Fibroblast of skin of left quadriceps (primary cell): Measurements from ENCODE around the gene TYMS.
A peak's percentile ranks its signal among the peaks of the same experiment; 100 is the strongest.

Experiments
- DNase-seq, 2 experiments: peaks; one replicate each; pipeline ENCODE4 v3.0.0-alpha.2; 2013; ENCODE audit warnings: low read depth in 2 of 2

Gene TYMS

DNA sequence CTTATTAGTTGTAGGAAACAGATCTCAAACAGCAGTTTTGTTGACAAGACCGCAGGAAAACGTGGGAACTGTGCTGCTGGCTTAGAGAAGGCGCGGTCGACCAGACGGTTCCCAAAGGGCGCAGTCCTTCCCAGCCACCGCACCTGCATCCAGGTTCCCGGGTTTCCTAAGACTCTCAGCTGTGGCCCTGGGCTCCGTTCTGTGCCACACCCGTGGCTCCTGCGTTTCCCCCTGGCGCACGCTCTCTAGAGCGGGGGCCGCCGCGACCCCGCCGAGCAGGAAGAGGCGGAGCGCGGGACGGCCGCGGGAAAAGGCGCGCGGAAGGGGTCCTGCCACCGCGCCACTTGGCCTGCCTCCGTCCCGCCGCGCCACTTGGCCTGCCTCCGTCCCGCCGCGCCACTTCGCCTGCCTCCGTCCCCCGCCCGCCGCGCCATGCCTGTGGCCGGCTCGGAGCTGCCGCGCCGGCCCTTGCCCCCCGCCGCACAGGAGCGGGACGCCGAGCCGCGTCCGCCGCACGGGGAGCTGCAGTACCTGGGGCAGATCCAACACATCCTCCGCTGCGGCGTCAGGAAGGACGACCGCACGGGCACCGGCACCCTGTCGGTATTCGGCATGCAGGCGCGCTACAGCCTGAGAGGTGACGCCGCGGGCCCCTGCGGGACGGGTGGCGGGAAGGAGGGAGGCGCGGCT lies at the start of gene TYMS:
Gene TYMS, plus strand, starts transcription at position 343 of the 690 bp plus-strand sequence. Its CDS starts 90 bp downstream, at position 433.
- peak; percentile 8 to 13 for DNase-seq

DNA sequence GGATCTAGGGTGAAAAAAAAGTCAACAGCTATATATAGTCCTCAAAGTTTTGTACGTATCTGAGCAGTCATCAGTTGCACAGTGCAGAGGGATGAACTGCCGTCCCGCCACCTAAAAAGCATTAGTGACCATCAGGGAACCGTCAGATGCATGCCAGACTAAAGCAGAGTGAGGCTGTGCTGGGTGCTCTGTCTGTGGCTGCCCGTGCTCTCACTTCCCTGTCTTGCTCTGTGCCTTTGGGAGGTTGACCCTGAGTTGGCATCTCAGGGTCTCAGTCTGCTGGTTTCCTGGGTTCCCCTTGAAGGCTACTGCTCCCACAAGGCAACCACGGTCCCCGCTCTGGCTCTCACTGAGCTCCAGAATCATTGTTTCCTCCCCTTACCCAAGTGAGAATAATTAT lies 49.5 kb upstream of the TYMS start:
- DNase-seq, result no peak

DNA sequence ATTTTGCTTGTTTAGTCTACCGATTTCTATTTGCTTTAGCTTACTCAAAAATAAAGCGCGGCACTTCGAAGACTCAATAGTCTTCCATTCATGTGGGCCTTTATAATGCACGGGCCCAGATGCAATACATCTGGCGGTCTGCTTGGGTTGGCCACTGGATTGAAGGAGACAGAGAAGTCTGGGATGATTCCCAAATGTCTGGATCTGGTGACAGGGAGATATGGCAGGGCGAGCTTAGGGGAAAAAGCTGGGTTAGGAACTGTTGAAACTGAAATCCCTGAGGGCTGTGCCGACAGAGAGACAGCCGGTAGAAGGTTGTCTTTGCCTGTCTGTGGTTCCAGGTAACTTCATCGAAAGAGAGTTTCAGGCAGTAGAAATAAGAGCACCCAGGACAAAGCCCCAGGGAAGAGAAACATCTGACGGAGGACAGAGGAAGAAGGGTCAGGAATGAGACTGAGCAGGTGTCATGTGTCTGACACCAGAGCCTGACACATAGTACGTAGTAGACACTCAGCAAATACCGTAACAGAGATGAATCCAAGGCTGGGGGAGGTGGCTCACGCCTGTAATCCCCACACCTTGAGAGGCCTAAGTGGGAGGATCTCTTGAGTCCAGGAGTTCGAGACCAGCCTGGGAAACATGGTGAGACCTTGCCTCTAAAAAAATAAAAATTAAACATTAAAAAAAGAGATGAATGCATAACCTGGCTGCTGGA lies 47.1 kb upstream of the TYMS start:
- no peak for DNase-seq

DNA sequence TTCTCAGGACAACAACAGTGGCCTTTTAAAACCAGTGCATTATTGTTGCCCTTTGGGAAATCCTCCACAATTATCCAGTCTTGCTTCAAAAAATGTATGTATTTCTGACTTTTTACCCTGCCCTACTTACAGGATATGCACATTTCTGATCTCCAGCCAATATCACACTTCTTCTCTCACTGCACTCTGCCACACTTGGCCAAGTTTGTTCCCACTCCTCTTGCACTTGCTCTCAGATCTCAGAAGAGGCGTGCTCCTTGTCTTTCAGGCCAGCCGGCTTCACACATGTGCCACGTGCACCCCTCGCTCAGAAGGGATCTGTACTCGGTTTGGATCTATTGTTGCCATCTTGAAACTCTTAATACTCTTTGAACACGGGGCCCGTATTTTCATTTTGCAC lies 45.3 kb upstream of the TYMS start:
- no peak for DNase-seq

DNA sequence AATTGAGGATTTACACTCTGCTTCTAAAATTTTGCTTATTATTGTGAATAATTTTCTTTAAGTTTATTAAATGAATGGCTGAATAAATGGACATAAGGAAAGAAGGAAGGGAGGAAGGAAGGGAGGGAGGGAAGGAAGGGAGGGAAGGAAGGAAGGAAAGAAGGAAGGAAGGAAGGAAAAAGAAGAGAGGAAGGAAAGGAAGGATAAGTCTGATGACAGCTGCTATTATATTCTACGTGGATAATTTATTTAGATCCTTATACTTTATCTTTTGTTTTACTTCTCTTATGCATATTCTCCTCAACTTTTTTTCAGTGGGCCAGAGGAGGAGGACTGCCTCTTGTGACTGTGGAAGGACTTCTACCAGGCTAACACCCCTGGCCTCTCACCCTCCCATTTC lies 43.3 kb upstream of the TYMS start:
- DNase-seq, result no peak

DNA sequence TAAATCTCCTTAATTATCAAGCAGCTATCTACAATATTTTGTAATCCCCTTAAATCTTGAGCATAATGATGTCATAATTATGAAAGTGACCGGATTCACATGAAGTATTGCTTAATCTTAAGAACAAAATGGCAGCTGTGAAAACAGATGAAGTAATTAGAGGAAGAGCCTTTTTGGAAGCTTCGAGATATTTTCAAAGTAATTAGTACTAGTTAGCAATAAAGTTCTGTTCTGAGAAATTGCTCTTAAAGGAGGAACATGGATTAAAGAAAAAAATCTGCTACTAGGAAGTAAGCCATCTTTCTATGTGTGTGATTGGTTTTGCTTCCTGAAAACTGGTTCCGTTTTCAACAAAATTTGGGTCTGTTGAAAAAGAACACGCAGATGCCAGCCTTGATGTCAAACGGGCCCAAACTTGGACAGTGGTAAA lies 42.3 kb upstream of the TYMS start:
- DNase-seq, result no peak

DNA sequence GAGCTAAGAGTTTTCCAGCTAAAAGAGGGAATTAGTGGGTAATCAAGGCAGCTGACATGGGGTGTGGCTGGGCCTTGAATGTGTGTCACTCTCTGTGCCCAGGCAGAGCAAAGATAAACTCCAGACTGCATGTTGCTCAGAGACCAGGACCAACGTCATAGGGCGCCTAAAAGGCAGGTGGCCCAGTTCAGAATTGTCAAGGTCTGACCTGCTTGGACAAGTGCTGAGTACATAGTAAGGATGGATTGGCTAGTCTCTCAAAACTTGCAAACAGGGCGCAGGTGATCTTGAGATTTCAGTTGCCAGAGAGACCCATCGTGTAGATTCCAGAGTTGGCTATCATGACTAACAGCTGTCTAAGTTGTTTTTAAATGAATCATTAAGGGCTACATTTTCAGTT lies 41.7 kb upstream of the TYMS start:
- DNase-seq, result no peak

DNA sequence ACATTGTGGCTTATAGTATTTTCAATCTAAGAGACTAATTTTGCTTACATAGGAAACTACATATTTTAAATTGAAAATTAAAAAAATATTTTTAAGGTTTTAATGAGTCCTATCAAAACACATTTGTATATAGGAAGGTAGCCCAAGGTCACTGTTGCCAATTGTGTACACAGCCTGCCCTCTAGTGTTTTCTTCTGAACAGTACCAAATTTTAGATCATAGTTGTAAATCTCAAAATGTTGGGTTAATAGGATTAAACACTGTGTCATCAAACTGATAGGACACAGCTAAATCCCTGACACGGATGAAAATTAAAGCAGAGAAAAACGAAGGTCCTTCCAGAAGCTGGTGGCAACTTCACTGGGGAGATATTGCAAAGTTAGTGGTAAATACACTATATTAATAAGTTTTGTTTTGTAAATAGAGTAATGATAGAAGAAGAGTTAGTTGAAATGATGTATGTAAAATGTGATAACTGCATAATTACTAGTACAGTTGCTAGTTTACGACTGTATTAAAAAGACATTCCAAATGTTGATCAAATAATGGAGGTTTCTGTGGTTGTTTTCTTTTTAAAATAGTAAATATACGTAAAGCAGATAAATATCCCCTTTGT lies 41.0 kb upstream of the TYMS start:
- peak; percentile 35 to 37 for DNase-seq

DNA sequence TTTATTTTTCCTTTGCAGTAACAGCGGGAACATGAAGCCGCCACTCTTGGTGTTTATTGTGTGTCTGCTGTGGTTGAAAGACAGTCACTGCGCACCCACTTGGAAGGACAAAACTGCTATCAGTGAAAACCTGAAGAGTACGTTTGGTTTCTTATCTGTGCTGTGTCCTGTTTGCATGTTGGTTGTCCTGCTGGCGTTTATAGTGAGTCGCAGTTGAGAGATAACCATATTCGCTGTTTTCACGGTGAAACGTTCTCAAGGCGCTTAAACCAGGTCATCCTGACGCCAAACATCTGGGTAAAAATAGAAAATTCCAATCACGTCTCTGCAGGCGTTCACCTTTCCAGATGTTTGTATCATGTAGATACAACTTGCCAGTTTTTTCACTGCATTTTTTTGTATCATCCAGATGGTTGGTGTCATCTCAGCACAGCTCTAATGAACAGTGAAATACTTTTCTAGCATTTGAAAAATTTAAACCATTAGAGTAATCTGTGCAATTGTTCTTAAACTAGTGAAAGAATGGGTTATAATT lies 39.4 kb upstream of the TYMS start:
- no peak for DNase-seq

DNA sequence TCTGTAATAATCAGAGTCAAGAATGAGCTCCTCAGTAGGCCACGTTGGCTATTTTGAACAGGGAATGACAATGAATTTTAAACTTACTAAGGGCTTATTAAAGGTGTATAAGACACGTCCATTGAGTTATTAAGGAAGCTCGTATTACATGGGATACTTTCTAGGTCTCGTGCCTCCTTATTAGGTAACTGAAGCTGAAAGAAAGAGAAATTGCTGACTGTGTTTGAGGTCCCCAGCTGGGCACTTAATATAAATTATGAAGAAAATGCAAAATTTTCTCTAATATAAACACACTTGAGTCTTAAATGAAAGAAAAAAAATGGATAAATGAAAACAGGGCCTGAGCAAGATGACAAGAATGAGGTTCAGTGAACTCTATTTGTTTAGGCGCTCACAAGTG lies 38.8 kb upstream of the TYMS start:
- DNase-seq, result no peak

DNA sequence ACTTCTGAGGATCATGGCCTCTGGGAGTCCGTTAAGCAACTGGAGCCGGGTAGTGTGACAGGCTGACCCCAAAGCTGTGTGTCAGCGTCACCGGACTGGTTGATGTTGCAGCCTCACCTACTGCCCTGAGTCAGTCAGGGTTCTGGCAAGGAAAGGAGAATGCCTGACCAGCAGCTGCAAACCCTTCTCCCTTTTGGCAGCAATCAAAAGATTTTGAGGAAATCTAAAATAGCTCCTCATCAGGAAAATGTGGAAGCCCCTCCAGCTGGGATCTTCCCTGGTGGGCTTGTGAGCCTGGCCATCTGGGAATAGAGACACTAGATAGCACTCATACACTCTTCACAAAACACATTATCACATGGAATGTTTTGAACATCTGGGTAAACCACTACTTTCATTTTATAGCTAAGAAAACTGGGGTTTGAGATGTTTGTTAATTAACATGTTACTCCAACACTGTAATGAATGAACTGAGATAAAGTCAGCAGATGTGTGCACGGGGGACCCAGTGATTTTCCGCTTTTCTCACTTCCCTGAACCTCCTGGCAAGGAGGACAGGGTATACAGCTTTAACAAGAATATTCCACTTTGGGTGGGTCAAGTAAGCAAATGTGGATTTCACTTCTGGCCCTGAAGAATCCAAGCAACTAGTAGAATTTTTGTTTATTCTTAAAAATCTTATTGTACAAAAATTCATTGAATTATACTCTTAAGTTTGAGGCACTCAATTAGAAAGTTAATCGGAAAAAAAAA lies 36.0 kb upstream of the TYMS start:
- DNase-seq, result no peak

DNA sequence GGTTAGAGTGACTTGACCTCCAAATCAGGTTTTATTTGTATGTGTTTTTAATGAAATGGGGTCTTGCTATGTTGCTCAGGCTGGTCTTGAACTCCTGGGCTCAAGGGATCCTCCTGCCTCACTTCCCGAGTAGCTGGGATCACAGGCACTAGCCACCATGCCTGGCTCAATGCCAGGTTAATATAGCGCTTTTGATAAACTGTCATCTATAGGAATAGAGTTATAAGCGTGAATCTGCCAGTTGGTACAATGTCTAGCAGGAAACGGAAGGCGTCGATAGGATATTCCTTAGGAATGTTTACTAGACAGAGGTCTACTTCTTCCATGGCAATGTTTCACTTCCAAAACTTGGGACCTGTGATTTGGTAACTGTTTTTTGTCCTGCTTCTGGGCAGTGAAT lies 35.2 kb upstream of the TYMS start:
- no peak for DNase-seq

DNA sequence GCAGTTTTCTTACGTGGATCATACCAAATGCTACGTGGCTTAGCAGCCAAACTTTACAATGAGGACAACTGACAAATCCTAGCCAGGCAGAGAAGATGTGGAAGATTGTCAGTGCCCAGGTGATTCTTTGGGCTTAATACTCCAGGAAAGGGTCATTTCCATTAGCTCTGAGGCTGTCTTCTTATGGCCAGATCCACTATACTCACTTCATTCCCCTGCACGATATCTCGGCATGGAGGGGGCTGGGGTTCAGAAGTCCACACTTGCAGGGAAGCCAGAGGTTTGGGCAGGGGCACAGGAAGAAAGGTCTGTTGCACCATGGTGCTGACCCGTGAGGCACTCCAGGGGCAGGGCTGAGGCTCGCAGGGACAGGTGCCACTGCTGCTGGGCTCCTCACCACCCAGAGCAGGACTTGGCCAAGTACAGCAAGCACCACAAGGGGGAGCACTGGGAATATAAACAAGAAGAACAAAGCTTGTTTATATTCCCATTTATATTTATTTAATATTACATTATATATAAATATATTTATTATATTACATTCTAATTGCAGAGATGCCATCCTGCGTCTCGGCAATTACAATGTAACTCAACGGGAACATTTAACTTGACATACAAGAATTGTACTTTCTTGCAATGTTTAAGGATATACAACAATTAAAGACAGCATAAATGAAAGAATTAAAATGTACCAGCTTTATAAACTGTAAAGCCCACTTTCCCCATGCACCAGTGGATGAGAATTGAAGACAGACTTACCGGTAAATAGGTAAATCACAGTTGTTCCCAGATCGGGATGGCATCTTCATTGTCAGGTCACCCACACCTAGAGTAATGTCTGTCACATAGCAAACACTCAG lies 33.5 kb upstream of the TYMS start:
- peak; percentile 27 to 32 for DNase-seq

DNA sequence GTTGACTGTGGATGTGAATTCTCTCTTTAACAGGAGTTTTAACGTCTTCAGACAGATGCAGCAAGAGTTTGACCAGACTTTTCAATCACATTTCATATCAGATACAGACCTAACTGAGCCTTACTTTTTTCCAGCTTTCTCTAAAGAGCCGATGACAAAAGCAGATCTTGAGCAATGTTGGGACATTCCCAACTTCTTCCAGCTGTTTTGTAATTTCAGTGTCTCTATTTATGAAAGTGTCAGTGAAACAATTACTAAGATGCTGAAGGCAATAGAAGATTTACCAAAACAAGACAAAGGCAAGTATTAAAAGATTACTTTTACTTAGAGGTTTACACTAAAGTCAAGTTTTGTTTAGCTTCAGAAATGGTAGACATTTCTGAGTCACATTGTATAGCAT lies 30.2 kb upstream of the TYMS start:
- DNase-seq, result no peak

DNA sequence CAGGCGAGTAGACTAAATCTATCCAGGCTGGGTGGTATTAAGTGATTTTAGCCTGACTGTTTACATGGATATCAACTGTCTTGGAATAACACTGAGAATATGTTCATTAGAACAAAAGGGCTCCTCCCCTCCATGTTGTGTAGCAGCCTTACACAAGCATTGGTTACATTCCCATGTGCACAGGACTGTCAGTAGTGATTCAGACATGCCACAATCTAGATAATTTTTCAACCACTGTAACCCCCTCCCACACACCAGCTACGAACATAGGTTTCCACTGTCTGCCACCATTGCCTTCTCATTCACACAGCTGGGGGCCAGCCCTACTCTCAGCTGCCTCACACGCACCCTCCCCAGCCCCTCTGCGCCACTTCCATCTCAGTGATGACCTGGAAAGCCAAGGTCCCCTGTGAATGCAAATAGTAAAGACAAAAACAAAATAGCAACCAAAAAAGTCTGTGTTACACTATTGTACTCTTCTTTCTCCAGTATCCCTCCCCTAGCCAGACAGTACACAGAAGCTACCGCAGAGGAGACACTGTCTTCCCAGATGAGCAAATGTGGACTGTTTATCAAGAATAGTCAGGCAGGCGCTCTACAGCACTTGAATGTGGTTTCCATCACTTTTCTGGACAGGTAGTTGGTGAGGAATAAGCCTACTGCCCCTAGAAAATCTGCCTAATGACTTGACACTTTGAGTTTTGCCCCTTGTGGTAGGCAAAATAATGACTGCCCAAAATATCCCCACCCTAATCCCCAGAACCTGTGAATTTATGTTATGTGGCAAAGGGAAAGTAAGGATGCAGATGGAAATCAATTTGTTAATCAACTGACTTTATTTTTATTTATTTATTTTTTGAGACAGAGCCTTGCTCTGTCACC lies 27.9 kb upstream of the TYMS start:
- no peak for DNase-seq

DNA sequence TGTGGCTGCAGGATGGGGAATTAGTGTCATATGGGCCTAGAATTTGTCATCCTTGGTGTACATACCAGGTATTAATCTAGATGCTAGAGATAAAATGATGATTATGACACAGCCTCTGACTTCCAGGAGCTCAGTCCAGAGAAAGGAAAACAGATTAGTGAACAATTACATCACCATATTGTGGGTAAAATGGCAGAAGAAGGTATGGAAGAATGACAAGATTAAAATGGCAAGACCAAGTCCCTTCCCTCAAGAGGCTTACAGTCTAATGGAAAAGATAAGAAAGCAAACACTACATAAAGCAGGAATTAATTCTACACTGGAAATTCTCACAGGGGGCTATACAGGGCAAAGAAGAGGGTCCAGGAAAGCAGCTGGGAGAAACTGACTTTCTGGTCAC lies 25.9 kb upstream of the TYMS start:
- DNase-seq, result no peak

DNA sequence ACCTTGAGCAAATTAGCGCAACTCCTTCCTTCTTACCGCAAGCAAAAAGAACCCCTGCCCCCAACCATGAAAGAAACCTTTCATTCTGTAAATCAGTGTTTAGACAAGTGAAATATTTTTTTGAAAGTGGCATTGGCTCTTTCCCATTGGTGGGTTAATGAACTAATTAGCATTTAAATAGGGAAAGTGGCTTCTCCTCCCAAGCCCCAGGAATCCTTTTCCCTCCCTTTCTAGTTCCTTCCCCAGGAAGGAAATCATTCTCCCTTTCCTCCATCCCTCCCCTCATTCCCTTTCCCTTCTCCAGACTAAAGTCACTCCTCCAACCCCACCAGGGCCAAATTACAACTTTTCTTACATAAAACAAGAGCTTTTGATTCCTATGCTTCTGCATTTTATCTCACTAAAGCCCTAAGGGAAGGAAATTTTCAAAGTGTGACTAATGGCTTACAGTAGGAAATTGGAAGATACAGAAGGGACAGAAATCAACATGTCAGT lies 22.9 kb upstream of the TYMS start:
- DNase-seq, result no peak

DNA sequence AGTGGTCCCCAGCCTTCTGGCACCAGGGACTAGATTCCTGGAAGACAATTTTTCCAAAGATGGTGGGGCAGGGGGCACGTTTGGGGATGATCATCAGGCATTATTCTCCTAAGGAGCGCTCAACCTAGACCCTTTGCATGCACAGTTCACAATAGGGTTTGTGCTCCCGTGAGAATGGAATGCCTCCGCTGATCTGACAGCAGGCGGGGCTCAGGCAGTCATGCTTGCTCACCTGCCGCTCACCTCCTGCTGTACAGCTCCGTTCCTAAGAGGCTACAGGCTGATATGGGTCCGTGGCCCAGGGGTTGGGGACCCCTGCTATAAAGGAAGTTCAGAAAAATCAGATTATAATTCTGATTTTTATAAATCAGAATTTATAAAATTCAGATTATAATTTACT lies 22.3 kb upstream of the TYMS start:
- no peak for DNase-seq

DNA sequence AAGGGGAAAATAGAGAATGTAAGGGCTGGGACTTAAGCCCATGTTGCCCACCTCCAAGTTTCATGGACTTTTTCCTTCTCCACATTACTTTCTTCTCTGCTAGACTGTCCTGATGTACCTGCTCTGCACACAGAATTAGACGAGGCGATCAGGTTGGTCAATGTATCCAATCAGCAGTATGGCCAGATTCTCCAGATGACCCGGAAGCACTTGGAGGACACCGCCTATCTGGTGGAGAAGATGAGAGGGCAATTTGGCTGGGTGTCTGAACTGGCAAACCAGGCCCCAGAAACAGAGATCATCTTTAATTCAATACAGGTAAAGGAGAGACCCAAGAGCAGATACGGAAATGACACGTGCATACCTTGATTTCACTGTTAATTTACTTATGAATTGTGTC lies 16.2 kb upstream of the TYMS start:
- DNase-seq, result no peak

DNA sequence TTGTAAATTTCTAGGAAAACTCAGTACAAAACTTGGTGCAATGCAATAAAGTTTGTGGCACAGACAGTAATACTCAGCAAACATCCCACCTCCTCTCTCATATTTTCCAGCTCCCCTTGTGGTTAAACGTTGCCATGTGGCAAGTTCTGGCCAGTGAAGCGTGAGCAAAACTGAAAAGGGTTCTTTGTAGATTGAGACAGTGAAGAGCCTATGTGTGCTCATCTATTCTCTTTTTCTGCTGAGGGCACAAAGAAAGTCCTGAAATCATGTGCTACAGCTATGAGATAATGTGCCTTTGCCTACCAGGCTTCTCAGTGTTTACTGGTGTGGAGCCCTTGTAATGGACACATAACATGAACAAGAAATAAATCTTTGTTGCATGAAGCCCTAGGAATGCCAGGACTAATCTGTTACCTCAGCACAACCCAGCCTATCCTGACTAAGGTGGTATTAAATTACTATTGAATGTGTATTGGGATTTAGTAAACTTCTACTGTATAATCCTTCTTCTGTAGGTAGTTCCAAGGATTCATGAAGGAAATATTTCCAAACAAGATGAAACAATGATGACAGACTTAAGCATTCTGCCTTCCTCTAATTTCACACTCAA lies 13.0 kb upstream of the TYMS start:
- DNase-seq, result no peak
